GM12878 (cell line): ENCODE data around the gene RPL7A. TPM values are rescaled to one million over a fixed set of nuclear protein-coding genes. Genes with fewer than 3 reads are reported as not detected.

Source experiments
- ATAC-seq: fragments of 200-7000 bp; cut with Tn5 transposase; 3 replicates; pipeline ENCODE4 v1.9.1; 2020; ENCODE audit warnings: mild to moderate bottlenecking, moderate library complexity
- BruUV-seq: library from RNA; stranded (reverse); fragments of 400-500 nt; replicated peaks from 2 replicates; lab custom pipeline; 2021; lab: Mats Ljungman, UMichigan
- CTCF ChIA-PET: fragments of 300-600 bp; sonication (Branson Sonifier 250); formaldehyde crosslinking; extraction: SDS; loops from one replicate; lab custom pipeline; 2021; ENCODE audit warnings: inconsistent platforms; lab: Yijun Ruan, JAX
- POLR2A ChIA-PET: fragments of 350-600 bp; formaldehyde crosslinking; extraction: SDS; loops from one replicate; lab custom pipeline; 2021; ENCODE audit warnings: inconsistent platforms; lab: Charles Lee
- RAD21 ChIA-PET: fragments of 300-600 bp; sonication (Branson Sonifier 250); formaldehyde crosslinking; loops from one replicate; lab custom pipeline; 2023; ENCODE audit warnings: antibody characterized with exemption; ENCODE audit not compliant: unreplicated experiment; lab: Charles Lee
- SMC1A ChIA-PET: fragments of 300-600 bp; sonication (Branson Sonifier 250); formaldehyde crosslinking; loops from one replicate; lab custom pipeline; 2023; ENCODE audit not compliant: unreplicated experiment, uncharacterized antibody; lab: Charles Lee
- DNase-seq: peaks from one replicate; pipeline ENCODE4 v3.0.0-alpha.2; 2011; ENCODE audit warnings: low read depth, low spot score
- FAIRE-seq: peaks from 3 replicates; lab custom pipeline; 2011; peaks lifted over from hg19 to GRCh38; lab: Jason Lieb, UNC
- H2AFZ ChIP-seq: 2 replicates; pipeline ENCODE4 v1.6.0; 2011; ENCODE audit warnings: low read depth, low read length, control low read depth; ENCODE audit not compliant: control insufficient read depth
- H3K27ac ChIP-seq: 2 replicates; pipeline ENCODE4 v1.5.1; 2011; ENCODE audit warnings: control low read depth; ENCODE audit not compliant: control insufficient read depth, insufficient read depth
- H3K27me3 ChIP-seq, 2 experiments: replicated peaks in 1 of 2; 2 replicates each; pipeline versions ENCODE4 v1.6.0 to v1.6.1; 2011; ENCODE audit warnings: low read length in 1 of 2; ENCODE audit not compliant: control insufficient read depth in 2 of 2, insufficient read depth in 2 of 2
- H3K36me3 ChIP-seq, 2 experiments: 2 replicates each; pipeline ENCODE4 v1.5.1; 2011; ENCODE audit warnings: low read length in 1 of 2; ENCODE audit not compliant: control insufficient read depth in 2 of 2, insufficient read depth in 2 of 2
- H3K4me1 ChIP-seq: 2 replicates; pipeline ENCODE4 v1.6.1; 2011; ENCODE audit warnings: mild to moderate bottlenecking, low read length, moderate library complexity, mixed read lengths; ENCODE audit not compliant: control insufficient read depth, insufficient read depth
- H3K4me2 ChIP-seq: 2 replicates; pipeline ENCODE4 v1.6.0; 2011; ENCODE audit warnings: control low read depth; ENCODE audit not compliant: control insufficient read depth, insufficient read depth
- H3K4me3 ChIP-seq: fragments of 200-600 bp; sonication (generic); 2 replicates; pipeline ENCODE4 v1.5.1; 2016
- H3K79me2 ChIP-seq: 2 replicates; pipeline ENCODE4 v1.6.0; 2011; ENCODE audit warnings: low read length; ENCODE audit not compliant: control insufficient read depth, insufficient read depth
- H3K9ac ChIP-seq: 2 replicates; pipeline ENCODE4 v1.8.0; 2011; ENCODE audit warnings: low read length, control low read depth, mixed read lengths; ENCODE audit not compliant: control insufficient read depth, insufficient read depth
- H3K9me3 ChIP-seq: replicated peaks from 3 replicates; pipeline ENCODE4 v1.5.1; 2011; ENCODE audit warnings: mild to moderate bottlenecking, low read length; ENCODE audit not compliant: control insufficient read depth, insufficient read depth
- H4K20me1 ChIP-seq: 2 replicates; pipeline ENCODE4 v1.6.0; 2011; ENCODE audit not compliant: control insufficient read depth, insufficient read depth
- CBX3 ChIP-seq: fragments of 200-600 bp; sonication (generic); IDR thresholded peaks from 2 replicates; pipeline ENCODE4 v1.6.1; 2016; ENCODE audit warnings: low read depth, borderline replicate concordance
- CHD2 ChIP-seq: IDR thresholded peaks from 2 replicates; pipeline ENCODE4 v1.6.1; 2011; ENCODE audit warnings: low read depth, low read length, improper control_type of control experiment, borderline replicate concordance
- IKZF2 ChIP-seq, 2 experiments: fragments of 450-650 bp; IDR thresholded peaks; 2 replicates each; pipeline ENCODE4 v1.6.1; 2017; ENCODE audit warnings: mild to moderate bottlenecking in 2 of 2, moderate library complexity in 2 of 2
- MYB ChIP-seq: fragments of 150-350 bp; IDR thresholded peaks from 2 replicates; pipeline ENCODE4 v1.6.1; 2014; ENCODE audit warnings: mild to moderate bottlenecking, low read depth, low read length, borderline replicate concordance
- NR2F1 ChIP-seq: fragments of 450-650 bp; conservative IDR thresholded peaks from 2 replicates; pipeline ENCODE4 v1.6.1; 2017; ENCODE audit warnings: mild to moderate bottlenecking
- TCF7 ChIP-seq: IDR thresholded peaks from 2 replicates; pipeline ENCODE4 v1.6.1; 2014; ENCODE audit warnings: antibody characterized with exemption, borderline replicate concordance
- ZNF24 ChIP-seq: fragments of 450-650 bp; IDR thresholded peaks from 2 replicates; pipeline ENCODE4 v1.6.1; 2017; ENCODE audit warnings: antibody characterized with exemption, mild to moderate bottlenecking
- WGBS: methylation state at CpG from one replicate; pipeline ENCODE4 v1.1.6; 2016; ENCODE audit warnings: low lambda C conversion rate; ENCODE audit not compliant: insufficient replicate concordance, insufficient coverage; ENCODE audit errors: missing lambda C conversion rate; 5-methylcytosine and 5-hydroxymethylcytosine counted together
- in situ Hi-C: fragments of 300-500 bp; cut with MboI; formaldehyde crosslinking; loops from 9 replicates; pipeline ENCODE4 v1.14.3; 2018; ENCODE audit warnings: mixed read lengths
- intact Hi-C: fragments of 100-400 bp; cut with micrococcal nuclease; formaldehyde crosslinking; loops from one replicate; pipeline ENCODE4 v1.14.2; 2022; ENCODE audit not compliant: unreplicated experiment
- polyA plus RNA-seq, 11 experiments: library from polyadenylated mRNA; depleted of rRNA in 4 of 11; unstranded in 6 of 11; stranded (reverse) in 5 of 11; fragments of >200 nt; fragmentation: Nextera tagmentation in 4 of 11; fragmentation: Illumina TruSeq in 1 of 11; extraction: Ambion mirVana in 4 of 11; extraction: Trizol in 1 of 11; gene quantifications; 1 replicate in 1 of 11; 2 replicates in 10 of 11; pipeline versions ENCODE4 v1.2.1 to v1.2.3, GENCODE V29; 2011 to 2016; ENCODE audit warnings: inconsistent platforms in 2 of 11, missing spikeins in 2 of 11, low read depth in 1 of 11
- total RNA-seq, 4 experiments: library from RNA; depleted of rRNA in 3 of 4; stranded (reverse); fragments of >200 nt in 3 of 4; fragmentation: Illumina TruSeq in 1 of 4; extraction: Trizol in 1 of 4; gene quantifications; 2 replicates each; pipeline versions ENCODE4 v1.2.1 to v1.2.3, GENCODE V29; 2013 to 2021
- TF ChIP-seq, protein P1 (sequence below): fragments of 450-650 bp; IDR thresholded peaks from 2 replicates; pipeline ENCODE4 v1.6.1; 2017; ENCODE audit warnings: mild to moderate bottlenecking, moderate library complexity
- TF ChIP-seq, protein P2 (sequence below): fragments of 450-650 bp; IDR thresholded peaks from 2 replicates; pipeline ENCODE4 v1.6.1; 2017; ENCODE audit warnings: mild to moderate bottlenecking
- TF ChIP-seq, protein P3 (sequence below): IDR thresholded peaks from 2 replicates; pipeline ENCODE4 v1.6.1; 2012; ENCODE audit warnings: low read depth, low read length, improper control_type of control experiment

RPL7A gene
- total and polyA plus RNA-seq, 10 of the 15 experiments (the other 5 are each of a cell fraction or from before 2014, with no cell fraction given) = 917 to 5,193 (median 3,326) TPM

- TF ChIP-seq, protein P1, sequence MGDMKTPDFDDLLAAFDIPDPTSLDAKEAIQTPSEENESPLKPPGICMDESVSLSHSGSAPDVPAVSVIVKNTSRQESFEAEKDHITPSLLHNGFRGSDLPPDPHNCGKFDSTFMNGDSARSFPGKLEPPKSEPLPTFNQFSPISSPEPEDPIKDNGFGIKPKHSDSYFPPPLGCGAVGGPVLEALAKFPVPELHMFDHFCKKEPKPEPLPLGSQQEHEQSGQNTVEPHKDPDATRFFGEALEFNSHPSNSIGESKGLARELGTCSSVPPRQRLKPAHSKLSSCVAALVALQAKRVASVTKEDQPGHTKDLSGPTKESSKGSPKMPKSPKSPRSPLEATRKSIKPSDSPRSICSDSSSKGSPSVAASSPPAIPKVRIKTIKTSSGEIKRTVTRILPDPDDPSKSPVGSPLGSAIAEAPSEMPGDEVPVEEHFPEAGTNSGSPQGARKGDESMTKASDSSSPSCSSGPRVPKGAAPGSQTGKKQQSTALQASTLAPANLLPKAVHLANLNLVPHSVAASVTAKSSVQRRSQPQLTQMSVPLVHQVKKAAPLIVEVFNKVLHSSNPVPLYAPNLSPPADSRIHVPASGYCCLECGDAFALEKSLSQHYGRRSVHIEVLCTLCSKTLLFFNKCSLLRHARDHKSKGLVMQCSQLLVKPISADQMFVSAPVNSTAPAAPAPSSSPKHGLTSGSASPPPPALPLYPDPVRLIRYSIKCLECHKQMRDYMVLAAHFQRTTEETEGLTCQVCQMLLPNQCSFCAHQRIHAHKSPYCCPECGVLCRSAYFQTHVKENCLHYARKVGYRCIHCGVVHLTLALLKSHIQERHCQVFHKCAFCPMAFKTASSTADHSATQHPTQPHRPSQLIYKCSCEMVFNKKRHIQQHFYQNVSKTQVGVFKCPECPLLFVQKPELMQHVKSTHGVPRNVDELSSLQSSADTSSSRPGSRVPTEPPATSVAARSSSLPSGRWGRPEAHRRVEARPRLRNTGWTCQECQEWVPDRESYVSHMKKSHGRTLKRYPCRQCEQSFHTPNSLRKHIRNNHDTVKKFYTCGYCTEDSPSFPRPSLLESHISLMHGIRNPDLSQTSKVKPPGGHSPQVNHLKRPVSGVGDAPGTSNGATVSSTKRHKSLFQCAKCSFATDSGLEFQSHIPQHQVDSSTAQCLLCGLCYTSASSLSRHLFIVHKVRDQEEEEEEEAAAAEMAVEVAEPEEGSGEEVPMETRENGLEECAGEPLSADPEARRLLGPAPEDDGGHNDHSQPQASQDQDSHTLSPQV = no peak
- no peak for TF ChIP-seq ZNF24
- no peak for TF ChIP-seq TCF7
- TF ChIP-seq MYB = no peak
- TF ChIP-seq CBX3 = no peak
- TF ChIP-seq, all 136 proteins: peak for 0
Observed at GRCh38 chr9:133389025-133389557, 41.1 kb downstream of the RPL7A start (continued).

DNA sequence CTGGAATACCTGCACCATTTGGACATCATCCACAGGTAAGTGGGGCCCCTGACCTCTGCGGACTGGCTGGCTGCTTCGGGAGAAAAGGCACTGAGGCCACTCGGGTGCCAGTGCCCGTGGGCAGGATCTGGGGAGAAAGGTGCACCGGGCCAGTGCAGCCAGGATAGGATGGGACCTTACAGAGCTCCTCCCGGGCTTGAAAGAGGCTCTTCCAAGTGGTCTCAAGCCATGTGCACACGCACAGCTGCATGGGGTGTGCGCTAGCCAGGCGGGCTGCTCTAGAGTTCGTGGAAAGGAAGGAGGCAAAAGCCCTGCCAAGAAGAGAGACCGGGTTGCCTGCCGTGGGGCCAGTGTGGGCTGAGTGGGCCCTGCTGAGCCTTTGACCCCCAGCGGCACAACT, 41.5 kb downstream of the RPL7A start:
- Histone ChIP-seq H3K27me3 (no peaks in the 10 kb centered on the region), H4K20me1 (no peaks in the 10 kb centered on the region), H3K9me3 (no peaks in the 10 kb centered on the region), H3K79me2 (no peaks in the 10 kb centered on the region), H3K9ac (no peak overlapping the region), H3K4me1 (no peaks in the 10 kb centered on the region), H3K4me3 (no peak overlapping the region), H3K4me2 (no peak overlapping the region), H3K27ac (no peak overlapping the region), H3K36me3 (no peaks in the 10 kb centered on the region), H2AFZ (no peak overlapping the region)
- DNase-seq (no peak), FAIRE-seq (no peak), ATAC-seq (no peak)
- WGBS = 34% methylated on average over 13 of the region's 13 CpGs
- in situ Hi-C loops = no loop called here
- CTCF ChIA-PET = interaction anchor here (1.2 kb wide), 1 partner anchor 12 kb away, joined by 3 read pairs; no protein-coding TSS in a partner anchor
- BruUV-seq = no TSS peak
- RAD21 ChIA-PET = no interaction called here
- SMC1A ChIA-PET = no interaction called here
- intact Hi-C loops = no loop called here
- POLR2A ChIA-PET = no interaction called here
- no peak for TF ChIP-seq NR2F1
- TF ChIP-seq, protein P1 = no peak
- TF ChIP-seq CHD2 = no peak
- no peak for TF ChIP-seq IKZF2 (IDR thresholded peaks at IDR 0.05)
- TF ChIP-seq, protein P2, sequence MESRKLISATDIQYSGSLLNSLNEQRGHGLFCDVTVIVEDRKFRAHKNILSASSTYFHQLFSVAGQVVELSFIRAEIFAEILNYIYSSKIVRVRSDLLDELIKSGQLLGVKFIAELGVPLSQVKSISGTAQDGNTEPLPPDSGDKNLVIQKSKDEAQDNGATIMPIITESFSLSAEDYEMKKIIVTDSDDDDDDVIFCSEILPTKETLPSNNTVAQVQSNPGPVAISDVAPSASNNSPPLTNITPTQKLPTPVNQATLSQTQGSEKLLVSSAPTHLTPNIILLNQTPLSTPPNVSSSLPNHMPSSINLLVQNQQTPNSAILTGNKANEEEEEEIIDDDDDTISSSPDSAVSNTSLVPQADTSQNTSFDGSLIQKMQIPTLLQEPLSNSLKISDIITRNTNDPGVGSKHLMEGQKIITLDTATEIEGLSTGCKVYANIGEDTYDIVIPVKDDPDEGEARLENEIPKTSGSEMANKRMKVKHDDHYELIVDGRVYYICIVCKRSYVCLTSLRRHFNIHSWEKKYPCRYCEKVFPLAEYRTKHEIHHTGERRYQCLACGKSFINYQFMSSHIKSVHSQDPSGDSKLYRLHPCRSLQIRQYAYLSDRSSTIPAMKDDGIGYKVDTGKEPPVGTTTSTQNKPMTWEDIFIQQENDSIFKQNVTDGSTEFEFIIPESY = no peak
- TF ChIP-seq, protein P3, sequence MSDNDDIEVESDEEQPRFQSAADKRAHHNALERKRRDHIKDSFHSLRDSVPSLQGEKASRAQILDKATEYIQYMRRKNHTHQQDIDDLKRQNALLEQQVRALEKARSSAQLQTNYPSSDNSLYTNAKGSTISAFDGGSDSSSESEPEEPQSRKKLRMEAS = no peak
